ENCODE results near the gene OR4A47.
"Not testable (repeated sequence)": the region's sequence is repeated elsewhere in the genome, so short reads cannot be mapped to it uniquely, and the experiment has no call there.

Gene OR4A47, protein sequence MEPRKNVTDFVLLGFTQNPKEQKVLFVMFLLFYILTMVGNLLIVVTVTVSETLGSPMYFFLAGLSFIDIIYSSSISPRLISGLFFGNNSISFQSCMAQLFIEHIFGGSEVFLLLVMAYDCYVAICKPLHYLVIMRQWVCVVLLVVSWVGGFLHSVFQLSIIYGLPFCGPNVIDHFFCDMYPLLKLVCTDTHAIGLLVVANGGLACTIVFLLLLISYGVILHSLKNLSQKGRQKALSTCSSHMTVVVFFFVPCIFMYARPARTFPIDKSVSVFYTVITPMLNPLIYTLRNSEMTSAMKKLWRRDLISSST

DNA sequence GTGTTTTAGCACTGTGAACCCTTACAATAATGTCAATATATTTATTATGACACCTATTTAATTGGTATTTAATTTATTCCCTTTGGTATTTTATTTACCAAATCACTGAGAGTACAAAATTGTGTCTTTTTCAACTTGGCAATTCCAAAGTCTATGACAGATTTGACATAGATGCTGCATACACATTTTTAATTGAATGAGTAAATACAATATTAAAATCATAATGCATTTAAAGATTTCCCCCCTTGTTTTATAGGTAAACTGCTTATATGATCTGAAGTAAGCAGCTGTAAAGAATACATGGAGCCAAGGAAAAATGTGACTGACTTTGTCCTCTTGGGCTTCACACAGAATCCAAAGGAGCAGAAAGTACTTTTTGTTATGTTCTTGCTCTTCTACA, at the start of gene OR4A47:
Gene OR4A47 (plus strand): TSS at position 301 of the 400 bp plus-strand sequence. CDS start 0 bp downstream, at position 301.
- not testable (repeated sequence) for DNase-seq (ENCODE audit: low read depth in 2 of 2)

DNA sequence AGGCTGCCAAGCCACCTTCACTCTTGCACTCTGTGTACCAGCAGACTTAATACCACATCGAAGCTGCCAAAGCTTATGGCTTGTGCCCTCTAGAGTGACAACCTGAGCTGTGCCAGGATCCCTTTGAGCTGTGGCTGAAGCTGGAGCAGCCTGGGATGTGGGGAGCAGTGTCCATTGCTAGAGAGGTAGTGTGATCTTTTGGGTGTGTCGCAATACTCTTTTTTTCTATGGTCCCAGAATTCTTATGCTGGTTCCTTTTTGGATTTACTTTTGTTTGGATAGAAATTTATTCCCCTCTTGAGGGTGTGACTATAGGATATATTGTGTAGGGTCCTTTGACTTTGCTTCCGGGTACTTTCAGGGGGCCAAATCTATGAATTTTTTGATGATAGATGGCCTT, 32.7 kb upstream of the OR4A47 start:
- not testable (repeated sequence) for DNase-seq (ENCODE audit: low read depth in 2 of 2)

DNA sequence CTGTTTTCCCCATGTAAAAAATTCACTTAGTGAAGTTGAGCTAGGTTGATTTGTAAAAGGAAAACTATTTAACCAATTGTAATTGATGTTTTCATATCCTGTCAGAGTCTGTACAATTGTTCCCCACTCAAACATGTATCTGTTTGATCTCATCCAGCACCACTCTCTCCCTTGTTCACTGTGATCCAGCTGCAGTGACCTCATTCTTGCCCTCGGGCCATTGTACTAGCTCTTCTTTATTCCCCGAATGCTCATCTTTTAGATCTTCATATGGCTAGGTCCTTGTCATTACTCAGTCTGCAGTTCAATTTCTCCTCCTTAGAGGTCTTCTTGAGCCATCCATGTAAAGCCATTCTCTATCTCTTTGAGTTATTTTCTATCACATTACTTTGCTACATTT, 14.6 kb upstream of the OR4A47 start:
- DNase-seq (ENCODE audit: low read depth in 2 of 2), result not testable (repeated sequence)

DNA sequence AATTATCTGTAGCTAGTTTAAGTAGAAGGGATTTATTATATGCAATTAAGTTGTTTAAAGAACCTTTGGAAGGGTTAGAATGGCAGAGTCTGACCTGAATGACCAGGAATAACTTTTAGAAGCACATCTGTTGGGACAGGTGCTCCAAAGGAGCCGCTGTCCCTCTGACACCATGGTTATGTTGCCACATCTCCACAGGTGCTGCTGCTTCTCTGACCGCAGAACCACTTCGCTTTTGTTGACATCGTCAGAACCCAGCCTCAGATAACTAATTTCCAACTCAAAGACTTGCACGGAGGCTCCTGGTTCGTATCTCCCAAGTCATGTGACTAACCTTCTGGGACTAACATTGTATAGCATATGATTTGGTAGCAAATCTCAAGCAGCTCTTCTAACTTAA, 13.9 kb upstream of the OR4A47 start:
- not testable (repeated sequence) for DNase-seq (ENCODE audit: low read depth in 2 of 2)

DNA sequence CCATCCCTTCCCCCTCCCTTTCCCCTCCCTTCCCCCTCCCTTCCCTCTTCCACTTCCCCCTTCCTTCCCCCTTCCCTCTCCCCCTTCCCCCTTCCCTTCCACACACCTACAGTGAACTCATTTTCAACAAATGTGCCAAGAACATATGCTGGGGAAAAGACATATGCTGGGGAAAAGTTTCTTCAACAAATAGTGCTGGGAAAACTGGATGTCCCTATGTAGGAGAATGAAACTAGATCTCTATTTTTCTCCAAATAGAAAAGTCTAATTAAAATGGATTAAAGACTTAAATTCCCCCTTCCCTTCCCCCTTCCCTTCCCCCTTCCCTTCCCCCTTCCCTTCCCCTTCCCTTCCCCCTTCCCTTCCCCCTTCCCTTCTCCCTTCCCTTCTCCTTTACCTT, 17.6 kb downstream of the OR4A47 start:
- DNase-seq (ENCODE audit: low read depth in 2 of 2), result not testable (repeated sequence)

DNA sequence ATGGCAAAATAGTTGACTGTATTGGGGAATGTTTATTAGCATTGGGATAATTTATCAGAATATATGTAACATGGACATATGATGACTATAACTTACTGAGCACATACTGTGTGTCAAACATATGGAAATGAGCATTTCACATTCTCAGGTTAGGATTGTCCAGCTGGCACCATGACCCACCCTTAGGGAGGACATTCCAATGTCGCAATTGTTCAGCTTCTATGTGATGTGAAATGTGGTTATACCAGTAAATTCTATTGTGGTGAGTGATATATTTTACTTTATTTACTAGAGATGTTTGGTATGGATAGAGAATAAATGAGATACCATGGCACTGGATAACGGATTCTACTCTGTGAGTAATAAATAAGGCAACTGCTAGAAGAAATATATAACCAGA, 50.4 kb downstream of the OR4A47 start:
- no peak for DNase-seq (ENCODE audit: low read depth in 2 of 2)

Measured in stimulated activated CD4-positive, alpha-beta T cell treated with anti-CD3 and anti-CD28 coated beads, Interleukin-1b, Interleukin-23, amount 100 ng/mL, for 4 hours (primary cell).